ENCODE measurements around the gene ALG12.
A peak's percentile ranks its signal among the peaks of the same experiment; 100 is the strongest.

Gene ALG12

GRCh38 chr22:49929211-49929979 lies 11.2 kb upstream of the ALG12 start:
- DNase-seq, result peak; percentile 30

- no peak for DNase-seq
Measured at GRCh38 chr22:49928555-49929210, 10.4 kb upstream of the ALG12 start.

- no peak for DNase-seq
Measured at GRCh38 chr22:49928185-49928495, 9.9 kb upstream of the ALG12 start.

GRCh38 chr22:49927483-49928184 lies 9.4 kb upstream of the ALG12 start:
- no peak for DNase-seq

- no peak for DNase-seq
Measured at GRCh38 chr22:49926916-49927315, 8.7 kb upstream of the ALG12 start.

- DNase-seq, result no peak
Measured at GRCh38 chr22:49925525-49926128, 7.4 kb upstream of the ALG12 start.

GRCh38 chr22:49924113-49924833 lies 6.0 kb upstream of the ALG12 start:
- no peak for DNase-seq

GRCh38 chr22:49923445-49923844 lies 5.2 kb upstream of the ALG12 start:
- no peak for DNase-seq

- no peak for DNase-seq
Measured at GRCh38 chr22:49922926-49923325, 4.7 kb upstream of the ALG12 start.

GRCh38 chr22:49922484-49922883 lies 4.2 kb upstream of the ALG12 start:
- DNase-seq, result no peak

- no peak for DNase-seq
Measured at GRCh38 chr22:49921508-49922278, 3.5 kb upstream of the ALG12 start.

- DNase-seq, result no peak
Measured at GRCh38 chr22:49920859-49921258, 2.6 kb upstream of the ALG12 start.

- DNase-seq, result no peak
Measured at GRCh38 chr22:49918911-49919881, 958 bp upstream of the ALG12 start.

GRCh38 chr22:49916831-49917230 lies 1.4 kb downstream of the ALG12 start:
- DNase-seq, result no peak

GRCh38 chr22:49915610-49916009 lies 2.6 kb downstream of the ALG12 start:
- no peak for DNase-seq

- DNase-seq, result no peak
Measured at GRCh38 chr22:49914256-49914655, 4.0 kb downstream of the ALG12 start.

GRCh38 chr22:49913446-49913845 lies 4.8 kb downstream of the ALG12 start:
- no peak for DNase-seq

- no peak for DNase-seq
Measured at GRCh38 chr22:49913026-49913425, 5.2 kb downstream of the ALG12 start.

GRCh38 chr22:49911881-49912625 lies 6.2 kb downstream of the ALG12 start:
- no peak for DNase-seq
